ENCODE measurements around the gene ZFR2.

Gene ZFR2

GRCh38 chr19:3813473-3814392 is 55.1 kb downstream of the ZFR2 start:
- no peak for DNase-seq (ENCODE audit: low spot score)

GRCh38 chr19:3810708-3811355 is 58.0 kb downstream of the ZFR2 start:
- no peak for DNase-seq (ENCODE audit: low spot score)

- DNase-seq (ENCODE audit: low spot score), result no peak
Measured at GRCh38 chr19:3809881-3810707, 58.7 kb downstream of the ZFR2 start.

GRCh38 chr19:3808420-3809143 is 60.3 kb downstream of the ZFR2 start:
- no peak for DNase-seq (ENCODE audit: low spot score)

- no peak for DNase-seq (ENCODE audit: low spot score)
Measured at GRCh38 chr19:3807574-3808354, 61.1 kb downstream of the ZFR2 start.

GRCh38 chr19:3807131-3807480 is 61.7 kb downstream of the ZFR2 start:
- no peak for DNase-seq (ENCODE audit: low spot score)

GRCh38 chr19:3805859-3806258 is 63.0 kb downstream of the ZFR2 start:
- no peak for DNase-seq (ENCODE audit: low spot score)

GRCh38 chr19:3804429-3804828 is 64.4 kb downstream of the ZFR2 start:
- DNase-seq (ENCODE audit: low spot score), result no peak

- no peak for DNase-seq (ENCODE audit: low spot score)
Measured at GRCh38 chr19:3803986-3804385, 64.9 kb downstream of the ZFR2 start.

GRCh38 chr19:3803114-3803888 is 65.5 kb downstream of the ZFR2 start:
- no peak for DNase-seq (ENCODE audit: low spot score)

GRCh38 chr19:3801412-3802096 is 67.3 kb downstream of the ZFR2 start:
- DNase-seq (ENCODE audit: low spot score), result peak; percentile 82

- no peak for DNase-seq (ENCODE audit: low spot score)
Measured at GRCh38 chr19:3800996-3801395, 67.8 kb downstream of the ZFR2 start.

- no peak for DNase-seq (ENCODE audit: low spot score)
Measured at GRCh38 chr19:3798137-3798536, 70.7 kb downstream of the ZFR2 start.

GRCh38 chr19:3796358-3796757 is 72.5 kb downstream of the ZFR2 start:
- no peak for DNase-seq (ENCODE audit: low spot score)

- DNase-seq (ENCODE audit: low spot score), result no peak
Measured at GRCh38 chr19:3793799-3794198, 75.0 kb downstream of the ZFR2 start.

- DNase-seq (ENCODE audit: low spot score), result no peak
Measured at GRCh38 chr19:3792114-3792513, 76.7 kb downstream of the ZFR2 start.

GRCh38 chr19:3790941-3791340 is 77.9 kb downstream of the ZFR2 start:
- DNase-seq (ENCODE audit: low spot score), result no peak

- DNase-seq (ENCODE audit: low spot score), result no peak
Measured at GRCh38 chr19:3790209-3790734, 78.6 kb downstream of the ZFR2 start.

- DNase-seq (ENCODE audit: low spot score), result no peak
Measured at GRCh38 chr19:3788996-3789778, 79.7 kb downstream of the ZFR2 start.

All from iPS-NIHi11 (cell line).